Activated CD4-positive, alpha-beta T cell treated with anti-CD3 and anti-CD28 coated beads, Interleukin-2, amount 10 ng/mL, durations not matched to agents 7 days and 5 days (primary cell): ENCODE data around the gene UBALD2. TPM values are rescaled to one million over a fixed set of nuclear protein-coding genes. Genes with fewer than 3 reads are reported as not detected.
"Not testable (repeated sequence)": the region's sequence is repeated elsewhere in the genome, so short reads cannot be mapped to it uniquely, and the experiment has no call there.

ENCODE experiments used
- CTCF ChIA-PET: fragments of 350-600 bp; sonication (Branson Sonifier 250); formaldehyde crosslinking; loops from one replicate; lab custom pipeline; 2021; ENCODE audit warnings: antibody characterized with exemption; lab: Charles Lee
- POLR2A ChIA-PET: fragments of 350-600 bp; sonication (Branson Sonifier 250); formaldehyde crosslinking; loops from one replicate; lab custom pipeline; 2021; ENCODE audit warnings: antibody characterized with exemption; lab: Charles Lee
- DNase-seq: peaks from one replicate; pipeline ENCODE4 v3.0.0-alpha.2; 2020
- H3K27ac Mint-ChIP-seq: one replicate; pipeline ENCODE4 v1.8.0; 2021; ENCODE audit warnings: mild to moderate bottlenecking, moderate library complexity, mixed read lengths
- H3K27me3 Mint-ChIP-seq: one replicate; pipeline ENCODE4 v1.8.0; 2021; ENCODE audit warnings: mixed read lengths
- H3K36me3 Mint-ChIP-seq: one replicate; pipeline ENCODE4 v1.8.0; 2021; ENCODE audit warnings: low read depth, mixed read lengths
- H3K4me1 Mint-ChIP-seq: one replicate; pipeline ENCODE4 v1.8.0; 2021; ENCODE audit warnings: mixed read lengths
- H3K4me3 Mint-ChIP-seq: one replicate; pipeline ENCODE4 v1.8.0; 2021; ENCODE audit warnings: mild to moderate bottlenecking, moderate library complexity, mixed read lengths
- H3K9me3 Mint-ChIP-seq: one replicate; pipeline ENCODE4 v1.8.0; 2021; ENCODE audit warnings: mixed read lengths
- total RNA-seq, 2 experiments: library from RNA; stranded (reverse); gene quantifications; one replicate each; pipeline ENCODE4 v1.2.3, GENCODE V29; 2021

The UBALD2 gene
- total RNA-seq, 2 experiments from 2014 or later: 319 to 399 TPM

- POLR2A ChIA-PET: no interaction called here
- Mint-ChIP-seq H3K27ac (no peak overlapping the region), H3K36me3 (peaks cover 14% of the 10 kb centered on the region), H3K4me1 (peaks cover 61% of the 10 kb centered on the region), H3K9me3 (peaks cover 5% of the 10 kb centered on the region), H3K4me3 (no peak overlapping the region), H3K27me3 (no peaks in the 10 kb centered on the region)
- DNase-seq: no peak
- CTCF ChIA-PET: interaction anchor here (0.9 to 5.7 kb wide), 4 partner anchors 11 to 79 kb away, joined by 3 to 40 read pairs (median 4); no protein-coding TSS in a partner anchor
These were observed 4.5 kb upstream of the UBALD2 start for GRCh38 chr17:76260669-76261068.

- H3K4me3 Mint-ChIP-seq: peak overlapping the region; percentile 53
These were observed 3.5 kb upstream of the UBALD2 start for GRCh38 chr17:76261421-76262215.

GRCh38 chr17:76262732-76263344 lies 2.3 kb upstream of the UBALD2 start:
- CTCF ChIA-PET: interaction anchor here (0.7 to 5.7 kb wide), 8 partner anchors 10 to 81 kb away, joined by 3 to 40 read pairs (median 5); no protein-coding TSS in a partner anchor
- POLR2A ChIA-PET: interaction anchor here (1.1 to 1.3 kb wide), 4 partner anchors 8 to 83 kb away, joined by 3 to 8 read pairs (median 6); no protein-coding TSS in a partner anchor
- peak overlapping the region; percentile 53 for H3K4me3 Mint-ChIP-seq
- H3K4me1 Mint-ChIP-seq: peaks cover 53% of the 10 kb centered on the region
- peak; percentile 53 for DNase-seq
- no peaks in the 10 kb centered on the region for H3K9me3 Mint-ChIP-seq
- H3K27ac Mint-ChIP-seq: peak overlapping the region; percentile 89
- H3K36me3 Mint-ChIP-seq: peaks cover 25% of the 10 kb centered on the region
- no peaks in the 10 kb centered on the region for H3K27me3 Mint-ChIP-seq

More at GRCh38 chr17:76261421-76262215, 3.5 kb upstream of the UBALD2 start:
- H3K36me3 Mint-ChIP-seq: peaks cover 16% of the 10 kb centered on the region
- peaks cover 53% of the 10 kb centered on the region for H3K4me1 Mint-ChIP-seq
- H3K27me3 Mint-ChIP-seq: no peaks in the 10 kb centered on the region
- POLR2A ChIA-PET: interaction anchor here (0.7 to 1.2 kb wide), 3 partner anchors 10 to 69 kb away, joined by 3 read pairs; no protein-coding TSS in a partner anchor
- H3K27ac Mint-ChIP-seq: peak overlapping the region; percentile 89
- DNase-seq: peak; percentile 46
- peaks cover 3% of the 10 kb centered on the region for H3K9me3 Mint-ChIP-seq
- CTCF ChIA-PET: interaction anchor here (0.6 to 5.7 kb wide), 7 partner anchors 9 to 219 kb away, joined by 3 to 40 read pairs (median 5); no protein-coding TSS in a partner anchor

GRCh38 chr17:76263896-76264295 lies 1.3 kb upstream of the UBALD2 start:
- Mint-ChIP-seq H3K27me3 (no peaks in the 10 kb centered on the region), H3K27ac (peak overlapping the region; percentile 89), H3K4me3 (peak overlapping the region; percentile 73), H3K36me3 (peaks cover 33% of the 10 kb centered on the region), H3K4me1 (peaks cover 54% of the 10 kb centered on the region), H3K9me3 (no peaks in the 10 kb centered on the region)
- peak; percentile 26 for DNase-seq
- CTCF ChIA-PET: interaction anchor here (0.7 to 5.7 kb wide), 10 partner anchors 10 to 367 kb away, joined by 3 to 40 read pairs (median 5); partner anchors contain the start of gene TRIM65
- POLR2A ChIA-PET: interaction anchor here (0.9 to 2.1 kb wide), 3 partner anchors 9 to 480 kb away, joined by 3 to 9 read pairs (median 5); partner anchors contain the start of gene UNK

- POLR2A ChIA-PET: interaction anchor here (0.7 to 2.1 kb wide), 9 partner anchors 13 to 480 kb away, joined by 3 to 27 read pairs (median 4); partner anchors contain the start of gene UNK
- Mint-ChIP-seq H3K4me3 (peak overlapping the region; percentile 73), H3K4me1 (peaks cover 57% of the 10 kb centered on the region), H3K27me3 (no peaks in the 10 kb centered on the region), H3K36me3 (peaks cover 38% of the 10 kb centered on the region), H3K27ac (peak overlapping the region; percentile 89), H3K9me3 (no peaks in the 10 kb centered on the region)
- CTCF ChIA-PET: interaction anchor here (0.6 to 5.7 kb wide), 12 partner anchors 11 to 821 kb away, joined by 3 to 40 read pairs (median 4); partner anchors contain the start of gene TRIM65
- DNase-seq: no peak
These were observed 758 bp upstream of the UBALD2 start for GRCh38 chr17:76264425-76264754.

- Mint-ChIP-seq H3K27ac (peak overlapping the region; percentile 99), H3K36me3 (peaks cover 47% of the 10 kb centered on the region), H3K27me3 (no peaks in the 10 kb centered on the region), H3K4me1 (peaks cover 62% of the 10 kb centered on the region), H3K9me3 (no peaks in the 10 kb centered on the region), H3K4me3 (peak overlapping the region; percentile 93)
- peak; percentile 69 for DNase-seq
- ChIA-PET POLR2A (interaction anchor here (0.8 to 5.8 kb wide), 8 partner anchors 14 to 139 kb away, joined by 3 to 45 read pairs (median 8); no protein-coding TSS in a partner anchor), CTCF (interaction anchor here (0.6 to 5.7 kb wide), 8 partner anchors 9 to 426 kb away, joined by 3 to 40 read pairs (median 5); no protein-coding TSS in a partner anchor)
These were observed 586 bp downstream of the UBALD2 start for GRCh38 chr17:76265624-76266243.

GRCh38 chr17:76266244-76266938 lies 1.2 kb downstream of the UBALD2 start:
- H3K4me1 Mint-ChIP-seq: peaks cover 63% of the 10 kb centered on the region
- H3K4me3 Mint-ChIP-seq: peak overlapping the region; percentile 93

GRCh38 chr17:76267051-76267576 lies 2.0 kb downstream of the UBALD2 start:
- no peaks in the 10 kb centered on the region for H3K27me3 Mint-ChIP-seq
- peaks cover 55% of the 10 kb centered on the region for H3K36me3 Mint-ChIP-seq

More at GRCh38 chr17:76266244-76266938, 1.2 kb downstream of the UBALD2 start:
- Mint-ChIP-seq H3K36me3 (peaks cover 51% of the 10 kb centered on the region), H3K27me3 (no peaks in the 10 kb centered on the region), H3K27ac (peak overlapping the region; percentile 99), H3K9me3 (no peaks in the 10 kb centered on the region)
- POLR2A ChIA-PET: interaction anchor here (1.0 to 5.8 kb wide), 5 partner anchors 20 to 86 kb away, joined by 3 to 45 read pairs (median 6); no protein-coding TSS in a partner anchor
- CTCF ChIA-PET: interaction anchor here (0.6 to 3.0 kb wide), 6 partner anchors 10 to 145 kb away, joined by 3 to 12 read pairs (median 5); no protein-coding TSS in a partner anchor
- DNase-seq: peak; percentile 44

GRCh38 chr17:76267581-76268001 lies 2.4 kb downstream of the UBALD2 start:
- Mint-ChIP-seq H3K4me1 (peaks cover 61% of the 10 kb centered on the region), H3K36me3 (peaks cover 55% of the 10 kb centered on the region), H3K27ac (peak overlapping the region; percentile 99), H3K4me3 (peak overlapping the region; percentile 93)
- H3K27me3 Mint-ChIP-seq, H3K9me3 Mint-ChIP-seq: not testable (repeated sequence)
- CTCF ChIA-PET: interaction anchor here (0.6 to 4.6 kb wide), 8 partner anchors 12 to 1257 kb away, joined by 3 to 32 read pairs (median 4); no protein-coding TSS in a partner anchor
- peak; percentile 43 for DNase-seq
- POLR2A ChIA-PET: interaction anchor here (0.8 to 5.8 kb wide), 7 partner anchors 11 to 144 kb away, joined by 3 to 45 read pairs (median 6); no protein-coding TSS in a partner anchor

More at GRCh38 chr17:76267051-76267576, 2.0 kb downstream of the UBALD2 start:
- DNase-seq: no peak
- H3K9me3 Mint-ChIP-seq: no peaks in the 10 kb centered on the region
- H3K4me3 Mint-ChIP-seq: peak overlapping the region; percentile 93
- CTCF ChIA-PET: interaction anchor here (0.7 to 3.0 kb wide), 7 partner anchors 11 to 146 kb away, joined by 3 to 12 read pairs (median 4); no protein-coding TSS in a partner anchor
- H3K4me1 Mint-ChIP-seq: peaks cover 63% of the 10 kb centered on the region
- peak overlapping the region; percentile 99 for H3K27ac Mint-ChIP-seq
- POLR2A ChIA-PET: interaction anchor here (0.8 to 5.8 kb wide), 5 partner anchors 21 to 87 kb away, joined by 3 to 45 read pairs (median 6); no protein-coding TSS in a partner anchor

GRCh38 chr17:76268015-76268749 lies 3.0 kb downstream of the UBALD2 start:
- DNase-seq: peak; percentile 79
- peaks cover 61% of the 10 kb centered on the region for H3K4me1 Mint-ChIP-seq
- POLR2A ChIA-PET: interaction anchor here (0.5 to 5.8 kb wide), 10 partner anchors 11 to 488 kb away, joined by 3 to 45 read pairs (median 6); no protein-coding TSS in a partner anchor
- CTCF ChIA-PET: interaction anchor here (0.6 to 4.6 kb wide), 13 partner anchors 11 to 1258 kb away, joined by 3 to 32 read pairs (median 4); no protein-coding TSS in a partner anchor
- H3K36me3 Mint-ChIP-seq: peaks cover 55% of the 10 kb centered on the region
- no peaks in the 10 kb centered on the region for H3K9me3 Mint-ChIP-seq
- H3K27ac Mint-ChIP-seq: peak overlapping the region; percentile 99
- H3K27me3 Mint-ChIP-seq: no peaks in the 10 kb centered on the region
- peak overlapping the region; percentile 93 for H3K4me3 Mint-ChIP-seq
